ENCODE measurements around the gene PDE4C. TPM values are rescaled to one million over a fixed set of nuclear protein-coding genes. Genes with fewer than 3 reads are reported as not detected.

Gene PDE4C
- polyA plus RNA-seq, 1 donor from 2014 or later: 1.6 TPM

GRCh38 chr19:18190278-18190677 is 36.0 kb downstream of the PDE4C start:
- H3F3A ChIP-seq (ENCODE audit: insufficient read depth, low read length, poor library complexity, severe bottlenecking): no peaks in the 10 kb centered on the region
- no peak overlapping the region for H2AFZ ChIP-seq (ENCODE audit: low read depth, low read length)
- TF ChIP-seq POLR2AphosphoS5 (IDR thresholded peaks at IDR 0.05): no peak
- TF ChIP-seq EP300 (conservative IDR thresholded peaks at IDR 0.05; ENCODE audit: poor library complexity, severe bottlenecking): no peak
- TF ChIP-seq, protein P1, sequence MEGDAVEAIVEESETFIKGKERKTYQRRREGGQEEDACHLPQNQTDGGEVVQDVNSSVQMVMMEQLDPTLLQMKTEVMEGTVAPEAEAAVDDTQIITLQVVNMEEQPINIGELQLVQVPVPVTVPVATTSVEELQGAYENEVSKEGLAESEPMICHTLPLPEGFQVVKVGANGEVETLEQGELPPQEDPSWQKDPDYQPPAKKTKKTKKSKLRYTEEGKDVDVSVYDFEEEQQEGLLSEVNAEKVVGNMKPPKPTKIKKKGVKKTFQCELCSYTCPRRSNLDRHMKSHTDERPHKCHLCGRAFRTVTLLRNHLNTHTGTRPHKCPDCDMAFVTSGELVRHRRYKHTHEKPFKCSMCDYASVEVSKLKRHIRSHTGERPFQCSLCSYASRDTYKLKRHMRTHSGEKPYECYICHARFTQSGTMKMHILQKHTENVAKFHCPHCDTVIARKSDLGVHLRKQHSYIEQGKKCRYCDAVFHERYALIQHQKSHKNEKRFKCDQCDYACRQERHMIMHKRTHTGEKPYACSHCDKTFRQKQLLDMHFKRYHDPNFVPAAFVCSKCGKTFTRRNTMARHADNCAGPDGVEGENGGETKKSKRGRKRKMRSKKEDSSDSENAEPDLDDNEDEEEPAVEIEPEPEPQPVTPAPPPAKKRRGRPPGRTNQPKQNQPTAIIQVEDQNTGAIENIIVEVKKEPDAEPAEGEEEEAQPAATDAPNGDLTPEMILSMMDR (IDR thresholded peaks at IDR 0.05; ENCODE audit: poor library complexity, severe bottlenecking): no peak
- no peak for TF ChIP-seq TAF1 (IDR thresholded peaks at IDR 0.05; ENCODE audit: low read depth)
- no peak for TF ChIP-seq MXI1 (conservative IDR thresholded peaks at IDR 0.05; ENCODE audit: poor library complexity, severe bottlenecking)
- no peak overlapping the region for H3K4me2 ChIP-seq (ENCODE audit: low read length)
- no peaks in the 10 kb centered on the region for H4K20me1 ChIP-seq (ENCODE audit: insufficient read depth)
- no peaks in the 10 kb centered on the region for H3K79me2 ChIP-seq (replicated peaks; ENCODE audit: insufficient read depth, low read length)
- no peak overlapping the region for H3K9ac ChIP-seq (ENCODE audit: low read length)
- H3K9me3 ChIP-seq (ENCODE audit: low read length): no peaks in the 10 kb centered on the region
- no peaks in the 10 kb centered on the region for H3K27me3 ChIP-seq (ENCODE audit: insufficient read depth, low read depth, low read length)
- H3K36me3 ChIP-seq (ENCODE audit: insufficient read depth, low read length): no peaks in the 10 kb centered on the region
- no peak overlapping the region for H3K4me3 ChIP-seq (ENCODE audit: low read length)
- no peaks in the 10 kb centered on the region for H3K9me2 ChIP-seq (ENCODE audit: insufficient read depth, low read length)
- H3K27ac ChIP-seq (ENCODE audit: low read length): no peak overlapping the region

DNA sequence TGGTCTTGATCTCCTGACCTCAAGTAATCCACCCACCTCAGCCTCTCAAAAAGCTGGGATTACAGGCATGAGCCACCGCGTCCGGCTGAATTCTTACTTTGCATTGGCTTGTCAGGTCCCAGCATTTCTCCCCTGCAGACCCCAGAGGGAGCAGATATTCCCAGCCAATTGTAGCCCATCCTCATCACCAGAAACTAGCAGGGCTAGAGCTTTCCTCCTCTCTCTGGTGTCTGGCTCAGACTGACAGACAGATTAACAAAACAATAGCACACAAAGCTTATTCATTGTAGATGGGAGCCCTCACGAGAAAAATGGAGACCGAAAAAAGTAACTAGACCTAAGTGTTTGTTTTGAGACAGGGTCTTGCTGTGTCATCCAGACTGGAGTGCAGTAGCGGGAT is 40.7 kb downstream of the PDE4C start:
- Histone ChIP-seq H4K20me1 (ENCODE audit: insufficient read depth) (no peaks in the 10 kb centered on the region), H3K36me3 (ENCODE audit: insufficient read depth, low read length) (no peaks in the 10 kb centered on the region), H3K4me2 (ENCODE audit: low read length) (no peak overlapping the region), H3K79me2 (replicated peaks; ENCODE audit: insufficient read depth, low read length) (no peaks in the 10 kb centered on the region), H3F3A (ENCODE audit: insufficient read depth, low read length, poor library complexity, severe bottlenecking) (no peaks in the 10 kb centered on the region), H2AFZ (ENCODE audit: low read depth, low read length) (no peak overlapping the region), H3K9ac (ENCODE audit: low read length) (no peak overlapping the region), H3K27ac (ENCODE audit: low read length) (no peak overlapping the region), H3K27me3 (ENCODE audit: insufficient read depth, low read depth, low read length) (no peaks in the 10 kb centered on the region), H3K9me3 (ENCODE audit: low read length) (no peaks in the 10 kb centered on the region), H3K9me2 (ENCODE audit: insufficient read depth, low read length) (no peaks in the 10 kb centered on the region), H3K4me3 (ENCODE audit: low read length) (no peak overlapping the region)
- TF ChIP-seq EP300 (conservative IDR thresholded peaks at IDR 0.05; ENCODE audit: poor library complexity, severe bottlenecking): no peak
- no peak for TF ChIP-seq REST (IDR thresholded peaks at IDR 0.05; ENCODE audit: borderline replicate concordance)
- TF ChIP-seq POLR2AphosphoS5 (IDR thresholded peaks at IDR 0.05): no peak
- no peak for TF ChIP-seq SMC3 (conservative IDR thresholded peaks at IDR 0.05; ENCODE audit: poor library complexity)
- TF ChIP-seq RAD21 (conservative IDR thresholded peaks at IDR 0.05): no peak
- TF ChIP-seq EZH2 (IDR thresholded peaks at IDR 0.05; ENCODE audit: borderline replicate concordance, insufficient read depth, low read length, poor library complexity, severe bottlenecking): no peak
- no peak for TF ChIP-seq TAF1 (IDR thresholded peaks at IDR 0.05; ENCODE audit: low read depth)
- TF ChIP-seq MXI1 (conservative IDR thresholded peaks at IDR 0.05; ENCODE audit: poor library complexity, severe bottlenecking): no peak
- TF ChIP-seq, protein P1 (IDR thresholded peaks at IDR 0.05; ENCODE audit: poor library complexity, severe bottlenecking): no peak

Measured in neural cell (in vitro differentiated cells).